Omental fat pad (tissue), 4 donors: Measurements from ENCODE around the gene LRFN2. TPM values are rescaled to one million over a fixed set of nuclear protein-coding genes. Genes with fewer than 3 reads are reported as not detected.

Source experiments
- ATAC-seq: fragments of 150-250 bp; one replicate; pipeline ENCODE4 v1.9.1; 2016; ENCODE audit warnings: mild to moderate bottlenecking, moderate library complexity; ENCODE audit not compliant: low FRiP score
- DNase-seq: peaks from one replicate; pipeline ENCODE4 v3.0.0-alpha.2; 2019; ENCODE audit warnings: low spot score
- CTCF ChIP-seq, 3 donors: fragments of 450-650 bp; IDR thresholded peaks; one replicate each; pipeline ENCODE4 v1.5.1; 2016 to 2017; ENCODE audit warnings: antibody characterized with exemption in 3 of 3, mild to moderate bottlenecking in 3 of 3, moderate library complexity in 2 of 3
- total RNA-seq, 4 donors: library from RNA; depleted of rRNA; stranded (reverse); fragments of >200 nt; gene quantifications; one replicate each; pipeline ENCODE4 v1.1.0, GENCODE V29; 2016

LRFN2 gene
- total RNA-seq, 4 donors from 2014 or later, result not detected

- TF ChIP-seq CTCF (IDR thresholded peaks at IDR 0.05), result no peak
- DNase-seq, result no peak
- ATAC-seq, result no peak
Observed at GRCh38 chr6:40588480-40588879, 1.3 kb upstream of the LRFN2 start.

GRCh38 chr6:40588070-40588384 is 863 bp upstream of the LRFN2 start:
- ATAC-seq (no peak), DNase-seq (no peak)
- TF ChIP-seq CTCF (IDR thresholded peaks at IDR 0.05), result no peak

GRCh38 chr6:40586369-40587201 is 579 bp downstream of the LRFN2 start:
- ATAC-seq (peak; percentile 16), DNase-seq (no peak)
- TF ChIP-seq CTCF (IDR thresholded peaks at IDR 0.05), result no peak

DNA sequence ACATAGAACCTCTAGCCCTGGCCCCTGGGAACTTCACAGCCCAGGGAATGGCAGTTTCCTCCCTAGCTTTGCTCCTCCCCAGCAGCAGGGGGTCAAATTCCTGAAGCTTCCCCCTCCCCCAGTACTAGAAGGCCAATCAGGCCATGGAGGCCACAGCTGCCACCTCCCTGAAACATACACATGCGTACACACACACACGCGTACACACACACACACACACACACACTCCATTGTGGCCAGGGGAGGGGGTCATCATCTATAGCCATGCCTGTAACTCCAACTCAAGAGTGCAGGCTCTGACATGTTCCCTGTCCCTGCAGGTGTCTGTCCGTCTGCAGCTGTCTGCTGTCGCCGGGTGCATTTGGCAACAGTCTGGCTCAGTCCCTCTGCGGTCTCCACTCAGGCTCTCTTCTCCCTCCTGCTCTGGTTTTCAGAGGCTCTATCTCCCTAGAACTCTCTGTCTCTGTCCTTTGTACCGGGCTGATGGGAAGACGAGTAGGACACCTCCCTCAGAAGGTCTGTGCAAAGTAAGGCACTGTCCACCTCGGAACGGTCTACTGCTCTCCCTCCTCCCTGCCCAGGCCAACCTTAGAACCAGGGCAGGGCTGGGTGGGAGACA is 1.4 kb downstream of the LRFN2 start:
- TF ChIP-seq CTCF (IDR thresholded peaks at IDR 0.05), result no peak
- DNase-seq (no peak), ATAC-seq (no peak)

DNA sequence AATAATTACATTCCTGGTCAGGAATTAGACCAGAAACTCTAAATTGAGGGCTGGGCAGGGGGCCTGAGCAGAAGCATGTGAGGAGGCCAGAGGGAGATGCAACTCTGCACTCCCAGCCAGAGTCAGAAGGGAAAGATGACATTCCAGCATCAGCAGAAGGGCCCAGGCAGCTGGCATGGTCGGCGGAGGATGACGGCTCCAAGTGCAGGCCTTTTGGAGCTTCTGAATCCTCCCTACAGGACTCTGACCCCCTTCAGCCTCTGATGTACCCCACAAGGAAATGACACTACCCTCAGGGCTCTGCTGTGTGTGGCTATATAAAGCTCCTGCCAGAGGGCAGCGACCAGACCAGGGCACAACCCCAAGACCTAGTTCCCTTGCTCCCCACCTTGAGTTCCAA is 1.9 kb downstream of the LRFN2 start:
- DNase-seq (no peak), ATAC-seq (no peak)
- TF ChIP-seq CTCF (IDR thresholded peaks at IDR 0.05), result no peak

DNA sequence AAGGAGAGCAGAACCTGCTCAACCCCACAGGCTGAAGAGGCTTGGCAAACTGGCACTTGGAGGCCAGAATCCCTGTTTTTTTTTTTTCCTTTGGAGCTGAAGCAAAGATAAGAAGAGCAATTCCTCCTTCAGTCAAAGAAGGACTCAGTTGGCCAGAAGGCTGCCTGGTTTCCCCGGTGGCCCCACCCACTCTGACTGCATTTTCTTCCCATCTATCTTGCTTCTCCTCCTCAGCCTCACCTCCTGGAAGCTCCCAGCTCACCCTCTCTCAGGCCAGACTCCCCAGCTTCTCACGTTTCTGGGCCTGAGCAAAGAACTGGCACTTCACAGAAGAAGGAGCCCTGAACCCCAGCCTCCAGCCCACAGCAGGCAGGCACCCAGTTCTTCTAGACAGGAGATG is 2.4 kb downstream of the LRFN2 start:
- ATAC-seq, result no peak
- no peak for DNase-seq
- no peak for TF ChIP-seq CTCF (IDR thresholded peaks at IDR 0.05)

- TF ChIP-seq CTCF (IDR thresholded peaks at IDR 0.05), result no peak
- DNase-seq, result no peak
- no peak for ATAC-seq
Observed at GRCh38 chr6:40583709-40584108, 3.5 kb downstream of the LRFN2 start.
